Left renal pelvis (tissue), 4 donors: ENCODE results near the gene GPHB5. TPM values are rescaled to one million over a fixed set of nuclear protein-coding genes. Genes with fewer than 3 reads are reported as not detected.

Experiments used
- DNase-seq, 4 donors: peaks; one replicate each; pipeline ENCODE4 v3.0.0-alpha.2; 2013; ENCODE audit warnings: low read depth in 4 of 4, low spot score in 3 of 4
- polyA plus RNA-seq, 4 donors: library from polyadenylated mRNA; unstranded; fragments of 120-200 nt; gene quantifications; one replicate each; pipeline ENCODE4 v1.2.1, GENCODE V29; 2013; ENCODE audit not compliant: insufficient read length in 4 of 4

Gene GPHB5
- polyA plus RNA-seq, 4 donors: not detected

DNA sequence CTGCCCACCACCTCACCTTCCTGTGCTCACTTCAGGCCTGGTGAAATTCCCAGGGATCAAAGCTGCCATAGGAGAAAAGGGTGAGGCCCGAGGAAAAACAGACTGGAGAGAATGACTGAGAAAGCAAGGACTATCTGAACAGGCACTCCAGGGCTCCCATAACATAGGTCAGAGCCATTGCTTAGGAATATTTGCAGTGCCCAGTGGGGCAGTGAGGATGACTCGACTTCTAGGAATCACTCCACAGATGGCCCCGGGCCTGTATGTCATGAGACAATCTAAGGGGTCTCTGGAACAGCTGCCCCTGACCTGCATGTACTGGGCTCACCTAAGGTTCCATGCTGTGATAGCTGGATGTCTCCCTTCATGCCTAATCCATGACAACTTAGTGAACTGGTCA, 51.6 kb downstream of the GPHB5 start:
- DNase-seq: no peak

GRCh38 chr14:63266106-63266505, 52.6 kb downstream of the GPHB5 start:
- DNase-seq: no peak

Other genes starting within 250 kb of the GPHB5 start
- 10 to 100 TPM; 19.5 to 25.0 (median 20.5) TPM for gene RHOJ, start 114.5 kb downstream of the GPHB5 start, polyA plus RNA-seq
- 10 to 100 TPM; 35.5 to 48.8 (median 40.8) TPM for gene PPP2R5E, start 224.4 kb upstream of the GPHB5 start, polyA plus RNA-seq